ENCODE results near the gene LIPI.

DNA sequence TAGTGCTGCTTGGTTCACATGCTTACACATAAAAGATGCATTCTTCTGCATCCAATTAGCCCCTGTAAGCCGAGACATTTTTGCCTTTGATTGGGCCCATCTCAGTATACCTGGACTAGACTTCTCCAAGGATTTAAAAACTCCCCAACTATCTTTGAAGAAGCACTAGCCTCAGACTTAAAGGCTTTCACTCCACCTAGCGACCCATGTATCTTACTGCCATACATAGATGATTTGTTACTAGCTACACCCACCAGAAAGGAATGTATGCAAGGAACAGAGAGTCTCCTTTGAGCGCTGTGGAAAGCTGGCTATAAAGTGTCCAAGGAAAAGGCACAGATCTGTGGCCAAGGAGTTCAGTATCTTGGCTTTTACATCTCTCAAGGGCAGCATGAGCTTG, 91.7 kb downstream of the LIPI start:
- TF ChIP-seq YY1 (IDR thresholded peaks at IDR 0.05; ENCODE audit: insufficient read depth, insufficient read length): no peak
- TF ChIP-seq SUZ12 (IDR thresholded peaks at IDR 0.05; ENCODE audit: extremely low read depth, insufficient read depth, insufficient read length): no peak
- TF ChIP-seq ZNF274 (IDR thresholded peaks at IDR 0.05; ENCODE audit: low read depth, low read length): no peak
